ENCODE data around the gene CNTN4.

CNTN4 gene

GRCh38 chr3:2615080-2615479 lies 516.4 kb downstream of the CNTN4 start:
- no peak for DNase-seq

GRCh38 chr3:2623436-2623835 lies 524.8 kb downstream of the CNTN4 start:
- no peak for DNase-seq

GRCh38 chr3:2628117-2628516 lies 529.5 kb downstream of the CNTN4 start:
- no peak for DNase-seq

- DNase-seq, result no peak
Measured at GRCh38 chr3:2635511-2635910, 536.8 kb downstream of the CNTN4 start.

GRCh38 chr3:2643606-2644005 lies 544.9 kb downstream of the CNTN4 start:
- DNase-seq, result no peak

- DNase-seq, result no peak
Measured at GRCh38 chr3:2645001-2645400, 546.3 kb downstream of the CNTN4 start.

GRCh38 chr3:2650746-2651145 lies 552.1 kb downstream of the CNTN4 start:
- no peak for DNase-seq

GRCh38 chr3:2652386-2652785 lies 553.7 kb downstream of the CNTN4 start:
- no peak for DNase-seq

- no peak for DNase-seq
Measured at GRCh38 chr3:2653706-2654105, 555.0 kb downstream of the CNTN4 start.

- no peak for DNase-seq
Measured at GRCh38 chr3:2655229-2655701, 556.6 kb downstream of the CNTN4 start.

- DNase-seq, result no peak
Measured at GRCh38 chr3:2656806-2657777, 558.4 kb downstream of the CNTN4 start.

GRCh38 chr3:2657971-2658370 lies 559.3 kb downstream of the CNTN4 start:
- no peak for DNase-seq

GRCh38 chr3:2659896-2660295 lies 561.2 kb downstream of the CNTN4 start:
- DNase-seq, result no peak

- DNase-seq, result no peak
Measured at GRCh38 chr3:2661078-2661477, 562.4 kb downstream of the CNTN4 start.

GRCh38 chr3:2677501-2677900 lies 578.8 kb downstream of the CNTN4 start:
- no peak for DNase-seq

GRCh38 chr3:2680236-2680635 lies 581.6 kb downstream of the CNTN4 start:
- DNase-seq, result no peak

GRCh38 chr3:2684046-2684445 lies 585.4 kb downstream of the CNTN4 start:
- no peak for DNase-seq

GRCh38 chr3:2686816-2687502 lies 588.3 kb downstream of the CNTN4 start:
- DNase-seq, result no peak

GRCh38 chr3:2697589-2697988 lies 598.9 kb downstream of the CNTN4 start:
- no peak for DNase-seq

GRCh38 chr3:2701471-2701870 lies 602.8 kb downstream of the CNTN4 start:
- DNase-seq, result no peak

GRCh38 chr3:2706144-2706835 lies 607.6 kb downstream of the CNTN4 start:
- DNase-seq, result no peak

GRCh38 chr3:2706836-2707210 lies 608.2 kb downstream of the CNTN4 start:
- DNase-seq, result no peak

GRCh38 chr3:2711081-2711480 lies 612.4 kb downstream of the CNTN4 start:
- DNase-seq, result no peak

Measured in stimulated activated CD4-positive, alpha-beta T cell treated with anti-CD3 and anti-CD28 coated beads, Interleukin-2, amount 100 ng/mL, for 48 hours (primary cell).